Fibroblast of mammary gland (primary cell): ENCODE measurements around the gene AVPR1B.

Experiments used
- DNase-seq: peaks from one replicate; pipeline ENCODE4 v3.0.0-alpha.2; 2010; ENCODE audit warnings: low read depth
- H3K4me3 ChIP-seq: 2 replicates; pipeline ENCODE4 v1.5.1; 2011; ENCODE audit warnings: low read depth, mild to moderate bottlenecking, low read length, moderate library complexity; ENCODE audit not compliant: control insufficient read depth
- CTCF ChIP-seq: conservative IDR thresholded peaks from 2 replicates; pipeline ENCODE4 v1.5.1; 2011; ENCODE audit warnings: low read depth, low read length, inconsistent platforms; ENCODE audit not compliant: control insufficient read depth, insufficient read depth

Gene AVPR1B

GRCh38 chr1:206136241-206136640 lies 19.1 kb upstream of the AVPR1B start:
- DNase-seq = no peak
- TF ChIP-seq CTCF = no peak
- H3K4me3 ChIP-seq = no peak overlapping the region

GRCh38 chr1:206135248-206135647 lies 18.1 kb upstream of the AVPR1B start:
- TF ChIP-seq CTCF = no peak
- no peak for DNase-seq
- H3K4me3 ChIP-seq = no peak overlapping the region

DNA sequence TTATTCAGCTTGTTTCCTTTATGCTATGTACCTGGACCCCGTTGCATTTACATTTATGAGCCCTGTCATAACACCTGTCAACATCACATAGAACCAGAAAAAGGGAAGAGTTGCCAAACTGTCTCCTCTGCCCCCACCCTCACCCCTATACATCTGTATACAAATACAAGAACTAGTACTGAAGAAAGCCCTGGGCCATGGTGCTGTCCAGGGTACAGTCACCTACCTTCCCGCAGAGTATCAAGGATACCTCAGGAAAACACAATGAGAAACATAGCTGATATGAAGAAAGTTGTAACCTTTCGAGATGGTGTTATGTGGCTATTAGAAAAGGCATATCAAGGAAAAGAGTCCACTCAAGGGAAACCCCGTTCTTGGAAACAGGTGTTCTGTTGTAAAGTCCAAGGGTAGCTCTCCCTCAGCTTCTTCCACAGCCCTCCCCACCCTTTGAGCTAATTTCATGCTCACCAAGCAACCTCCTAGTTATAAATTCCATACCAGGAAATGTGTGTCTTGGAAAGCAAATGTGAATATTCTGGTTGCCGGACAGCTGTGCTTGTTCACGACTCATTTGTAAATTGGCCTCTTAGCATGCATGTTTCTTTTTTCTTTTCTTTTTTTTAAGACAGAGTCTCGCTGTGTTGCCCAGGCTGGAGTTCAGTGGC lies 16.7 kb upstream of the AVPR1B start:
- no peak for DNase-seq
- no peak overlapping the region for H3K4me3 ChIP-seq
- TF ChIP-seq CTCF = no peak

GRCh38 chr1:206131037-206131436 lies 13.8 kb upstream of the AVPR1B start:
- no peak overlapping the region for H3K4me3 ChIP-seq
- no peak for TF ChIP-seq CTCF
- no peak for DNase-seq

DNA sequence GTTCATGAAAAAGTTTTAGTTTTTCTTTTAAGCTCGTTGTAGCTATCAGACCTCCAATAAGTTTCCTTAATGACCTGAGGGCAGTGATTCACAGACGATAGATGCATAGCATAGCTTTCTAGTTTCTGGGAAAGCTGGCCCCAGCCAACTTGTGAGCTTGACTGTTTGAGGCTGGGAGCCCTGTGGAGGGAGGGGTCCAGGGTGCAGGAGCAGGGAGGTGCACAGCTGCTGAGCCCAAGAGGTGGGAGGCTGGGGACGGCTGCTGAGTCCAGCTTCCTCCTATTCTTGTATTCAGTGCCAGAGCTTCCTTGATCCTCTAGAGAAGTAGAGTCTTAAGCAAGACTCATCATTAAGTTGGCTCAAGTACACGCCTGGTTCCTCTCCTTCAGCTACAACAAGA lies 11.0 kb upstream of the AVPR1B start:
- no peak overlapping the region for H3K4me3 ChIP-seq
- no peak for TF ChIP-seq CTCF
- no peak for DNase-seq

DNA sequence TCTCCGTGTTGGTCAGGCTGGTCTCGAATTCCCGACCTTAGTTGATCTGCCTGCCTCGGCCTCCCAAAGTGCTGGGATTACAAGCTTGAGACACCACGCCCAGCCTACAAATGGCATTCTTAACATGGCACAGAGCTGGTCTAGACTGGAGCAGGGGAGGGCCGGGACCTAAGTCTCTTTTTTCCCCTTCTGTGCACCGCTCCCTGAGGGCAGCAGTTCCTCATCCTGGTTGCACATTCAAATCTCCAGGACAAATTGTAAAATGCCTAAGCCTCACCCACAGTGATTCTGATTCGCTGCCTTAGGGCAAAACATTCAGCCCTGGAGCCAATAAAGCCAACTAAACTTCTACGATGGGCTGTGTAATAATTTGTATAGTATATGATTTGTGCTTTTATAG lies 10.1 kb upstream of the AVPR1B start:
- no peak for TF ChIP-seq CTCF
- no peak overlapping the region for H3K4me3 ChIP-seq
- no peak for DNase-seq

DNA sequence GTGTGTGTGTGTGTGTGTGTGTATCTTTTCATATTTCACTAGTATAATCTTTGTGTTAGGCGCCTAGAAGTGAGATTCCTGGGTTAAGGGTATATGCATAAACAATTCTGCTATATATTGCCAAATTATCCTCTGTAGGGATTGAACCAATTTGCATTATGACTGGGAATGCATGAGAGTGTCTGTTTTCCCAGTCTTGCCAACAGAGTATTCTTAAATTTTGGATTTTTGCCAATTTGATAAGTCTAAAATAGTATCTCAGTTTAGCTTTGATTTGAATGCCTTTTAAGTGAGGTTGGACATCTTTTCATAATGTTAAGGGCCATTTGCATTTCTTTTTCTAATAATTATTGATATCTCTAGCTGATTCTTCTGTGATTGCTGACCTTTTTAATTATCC lies 8.2 kb upstream of the AVPR1B start:
- TF ChIP-seq CTCF = no peak
- no peak overlapping the region for H3K4me3 ChIP-seq
- no peak for DNase-seq
